HepG2 (cell line): ENCODE results near the gene TNP2. TPM values are rescaled to one million over a fixed set of nuclear protein-coding genes. Genes with fewer than 3 reads are reported as not detected.
A peak's percentile ranks its signal among the peaks of the same experiment; 100 is the strongest.

Source experiments
- AHR ChIP-seq: IDR thresholded peaks from 2 replicates; pipeline ENCODE4 v1.6.1; 2018; ENCODE audit warnings: missing genetic modification reagents, missing compliant biosample characterization
- CAMTA2 ChIP-seq: sonication (generic); formaldehyde crosslinking; IDR thresholded peaks from 2 replicates; pipeline ENCODE4 v1.4.0; 2020; ENCODE audit warnings: mild to moderate bottlenecking, missing genetic modification reagents, borderline replicate concordance
- HNF4G ChIP-seq, 2 experiments: sonication (generic) in 1 of 2; formaldehyde crosslinking in 1 of 2; IDR thresholded peaks; 2 replicates each; pipeline versions ENCODE4 v1.4.0 to v1.6.1; 2011 to 2020; ENCODE audit warnings: borderline replicate concordance in 2 of 2, low read depth in 2 of 2, mild to moderate bottlenecking in 2 of 2, low read length in 1 of 2, missing genetic modification reagents in 1 of 2, moderate library complexity in 1 of 2
- KDM2A ChIP-seq: sonication (generic); formaldehyde crosslinking; IDR thresholded peaks from 2 replicates; pipeline ENCODE4 v1.4.0; 2020; ENCODE audit warnings: low read depth, missing genetic modification reagents, borderline replicate concordance
- KLF6 ChIP-seq: IDR thresholded peaks from 2 replicates; pipeline ENCODE4 v1.8.0; 2016; ENCODE audit warnings: missing biosample characterization, missing genetic modification reagents
- XRCC5 ChIP-seq: fragments of 200-400 bp; formaldehyde crosslinking; optimal IDR thresholded peaks from 2 replicates; pipeline ENCODE3; 2017; ENCODE audit warnings: mild to moderate bottlenecking, low read length
- ZBTB7A ChIP-seq: sonication (generic); formaldehyde crosslinking; IDR thresholded peaks from 2 replicates; pipeline ENCODE4 v1.8.0; 2022; ENCODE audit warnings: mild to moderate bottlenecking, missing genetic modification reagents
- ZFX ChIP-seq: sonication (generic); formaldehyde crosslinking; IDR thresholded peaks from 2 replicates; pipeline ENCODE4 v1.4.0; 2020; ENCODE audit warnings: mild to moderate bottlenecking, low read depth, missing genetic modification reagents, moderate library complexity
- ZNF224 ChIP-seq: sonication (generic); formaldehyde crosslinking; IDR thresholded peaks from 2 replicates; pipeline ENCODE4 v1.5.0; 2020; ENCODE audit warnings: mild to moderate bottlenecking, missing genetic modification reagents
- ZNF564 ChIP-seq: sonication (generic); formaldehyde crosslinking; IDR thresholded peaks from 2 replicates; pipeline ENCODE4 v1.8.1; 2023; ENCODE audit warnings: mild to moderate bottlenecking, missing genetic modification reagents
- ZNF570 ChIP-seq: sonication (generic); formaldehyde crosslinking; IDR thresholded peaks from 2 replicates; pipeline ENCODE4 v1.4.0; 2020; ENCODE audit warnings: mild to moderate bottlenecking, missing genetic modification reagents, borderline replicate concordance
- ZNF670 ChIP-seq: sonication (generic); formaldehyde crosslinking; IDR thresholded peaks from 2 replicates; pipeline ENCODE4 v1.8.0; 2022; ENCODE audit warnings: mild to moderate bottlenecking, missing genetic modification reagents, borderline replicate concordance
- ZNF678 ChIP-seq: sonication (generic); formaldehyde crosslinking; IDR thresholded peaks from 2 replicates; pipeline ENCODE4 v1.4.0; 2020; ENCODE audit warnings: mild to moderate bottlenecking, missing genetic modification reagents
- polyA plus RNA-seq, 8 experiments: library from polyadenylated mRNA; depleted of rRNA in 3 of 8; stranded (reverse) in 7 of 8; unstranded in 1 of 8; fragments of >200 nt; fragmentation: Illumina TruSeq in 4 of 8; extraction: Trizol in 4 of 8; gene quantifications; 2 replicates each; pipeline versions ENCODE4 v1.2.1 to v1.2.3, GENCODE V29; 2011 to 2016; ENCODE audit warnings: low read depth in 4 of 8, missing spikeins in 1 of 8, mixed read lengths in 1 of 8; ENCODE audit not compliant: insufficient read depth in 1 of 8
- total RNA-seq, 5 experiments: library from RNA; depleted of rRNA; stranded (reverse); fragments of >200 nt; fragmentation: Illumina TruSeq; extraction: Trizol; gene quantifications; 2 replicates each; pipeline ENCODE4 v1.2.3, GENCODE V29; 2016; ENCODE audit warnings: low read depth in 1 of 5
- TF ChIP-seq, protein P1 (sequence below): sonication (generic); formaldehyde crosslinking; IDR thresholded peaks from 2 replicates; pipeline ENCODE4 v1.4.0; 2020; ENCODE audit warnings: missing genetic modification reagents
- TF ChIP-seq, protein P2 (sequence below): IDR thresholded peaks from 2 replicates; pipeline ENCODE4 v1.6.1; 2016; ENCODE audit warnings: missing compliant biosample characterization, missing genetic modification reagents, borderline replicate concordance
- TF ChIP-seq, protein P3 (sequence below): IDR thresholded peaks from 2 replicates; pipeline ENCODE4 v1.6.1; 2018; ENCODE audit warnings: missing genetic modification reagents
- TF ChIP-seq, protein P4 (sequence below): sonication (generic); formaldehyde crosslinking; IDR thresholded peaks from 2 replicates; pipeline ENCODE4; 2020; ENCODE audit warnings: missing genetic modification reagents, mild to moderate bottlenecking, borderline replicate concordance
- TF ChIP-seq, protein P5 (sequence below): sonication (generic); formaldehyde crosslinking; IDR thresholded peaks from 2 replicates; pipeline ENCODE4 v1.5.1; 2020; ENCODE audit warnings: mild to moderate bottlenecking, missing genetic modification reagents
- TF ChIP-seq, protein P6 (sequence below): sonication (generic); formaldehyde crosslinking; IDR thresholded peaks from 2 replicates; pipeline ENCODE4 v1.4.0; 2020; ENCODE audit warnings: mild to moderate bottlenecking, missing genetic modification reagents

TNP2 gene
- total and polyA plus RNA-seq, 2 of the 13 experiments (the other 11 are each of a cell fraction or from before 2014, with no cell fraction given): not detected

DNA sequence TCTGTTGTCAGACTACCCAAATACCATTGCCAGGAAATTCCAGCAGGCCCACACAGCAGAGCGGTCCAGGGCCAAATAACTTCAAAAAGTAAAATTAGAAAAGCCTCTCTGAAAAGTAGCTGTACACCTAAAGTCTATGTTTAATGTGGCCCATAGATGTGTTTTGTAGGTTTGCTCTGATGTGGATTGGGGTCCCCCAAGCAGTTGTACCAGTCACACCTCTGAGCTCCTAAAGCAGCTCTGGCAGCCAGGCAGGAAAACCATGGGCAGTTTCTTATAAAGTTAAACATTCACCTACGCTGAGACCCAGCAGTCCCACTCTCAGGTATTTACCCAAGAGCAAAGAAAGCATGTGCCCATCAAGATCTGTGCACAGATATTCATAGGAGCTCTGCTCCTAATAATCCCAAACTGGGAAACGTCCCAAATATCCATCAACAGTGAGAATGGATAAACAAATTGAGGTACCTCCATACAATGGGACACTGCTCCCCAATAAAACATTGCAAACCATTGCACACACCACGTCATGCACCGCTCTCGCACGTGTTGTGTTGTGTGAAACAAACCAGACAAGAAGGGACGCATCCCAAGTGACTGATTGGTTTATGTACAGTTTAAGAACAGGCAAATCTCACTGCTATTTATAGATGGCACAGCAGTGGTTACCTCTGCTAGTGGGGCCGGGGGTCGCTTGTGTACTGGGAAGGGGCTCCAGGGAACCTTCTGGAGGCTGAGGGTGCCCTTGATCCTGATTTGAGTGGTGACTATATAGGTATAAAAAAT is 27.8 kb upstream of the TNP2 start (continued):
- 0 out of 2 replicates have a peak, but pooled peaks have one; percentile 37 for TF ChIP-seq ZNF670 (CRISPR knock-in tag)
- peak; percentile 84; the same call in 1 of the 2 replicates for TF ChIP-seq CAMTA2
- peak; percentile 78; the same call in 1 of the 2 replicates for TF ChIP-seq ZBTB7A (CRISPR knock-in tag)
- TF ChIP-seq, protein P1, sequence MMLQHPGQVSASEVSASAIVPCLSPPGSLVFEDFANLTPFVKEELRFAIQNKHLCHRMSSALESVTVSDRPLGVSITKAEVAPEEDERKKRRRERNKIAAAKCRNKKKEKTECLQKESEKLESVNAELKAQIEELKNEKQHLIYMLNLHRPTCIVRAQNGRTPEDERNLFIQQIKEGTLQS (CRISPR knock-in tag): no peak
- no peak for TF ChIP-seq HNF4G (IDR thresholded peaks at IDR 0.05; ENCODE audit: borderline replicate concordance, low read depth, low read length)
- no peak for TF ChIP-seq HNF4G (CRISPR knock-in tag; IDR thresholded peaks at IDR 0.05; ENCODE audit: borderline replicate concordance, low read depth)
- TF ChIP-seq ZNF570: no peak
- peak; percentile 78; the same call in 1 of the 2 replicates for TF ChIP-seq ZFX (CRISPR knock-in tag)
- TF ChIP-seq, protein P2, sequence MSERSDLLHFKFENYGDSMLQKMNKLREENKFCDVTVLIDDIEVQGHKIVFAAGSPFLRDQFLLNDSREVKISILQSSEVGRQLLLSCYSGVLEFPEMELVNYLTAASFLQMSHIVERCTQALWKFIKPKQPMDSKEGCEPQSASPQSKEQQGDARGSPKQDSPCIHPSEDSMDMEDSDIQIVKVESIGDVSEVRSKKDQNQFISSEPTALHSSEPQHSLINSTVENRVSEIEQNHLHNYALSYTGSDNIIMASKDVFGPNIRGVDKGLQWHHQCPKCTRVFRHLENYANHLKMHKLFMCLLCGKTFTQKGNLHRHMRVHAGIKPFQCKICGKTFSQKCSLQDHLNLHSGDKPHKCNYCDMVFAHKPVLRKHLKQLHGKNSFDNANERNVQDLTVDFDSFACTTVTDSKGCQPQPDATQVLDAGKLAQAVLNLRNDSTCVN (CRISPR knock-in tag): no peak
- TF ChIP-seq ZNF678: peak; percentile 81; the same call in 1 of the 2 replicates
- TF ChIP-seq, protein P3, sequence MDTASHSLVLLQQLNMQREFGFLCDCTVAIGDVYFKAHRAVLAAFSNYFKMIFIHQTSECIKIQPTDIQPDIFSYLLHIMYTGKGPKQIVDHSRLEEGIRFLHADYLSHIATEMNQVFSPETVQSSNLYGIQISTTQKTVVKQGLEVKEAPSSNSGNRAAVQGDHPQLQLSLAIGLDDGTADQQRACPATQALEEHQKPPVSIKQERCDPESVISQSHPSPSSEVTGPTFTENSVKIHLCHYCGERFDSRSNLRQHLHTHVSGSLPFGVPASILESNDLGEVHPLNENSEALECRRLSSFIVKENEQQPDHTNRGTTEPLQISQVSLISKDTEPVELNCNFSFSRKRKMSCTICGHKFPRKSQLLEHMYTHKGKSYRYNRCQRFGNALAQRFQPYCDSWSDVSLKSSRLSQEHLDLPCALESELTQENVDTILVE (CRISPR knock-in tag): peak; percentile 27; the same call in 1 of the 2 replicates
- 0 out of 2 replicates have a peak, but pooled peaks have one; percentile 30 for TF ChIP-seq ZNF224 (CRISPR knock-in tag)
- no peak for TF ChIP-seq XRCC5
- no peak for TF ChIP-seq KLF6 (CRISPR knock-in tag)
- TF ChIP-seq, protein P4, sequence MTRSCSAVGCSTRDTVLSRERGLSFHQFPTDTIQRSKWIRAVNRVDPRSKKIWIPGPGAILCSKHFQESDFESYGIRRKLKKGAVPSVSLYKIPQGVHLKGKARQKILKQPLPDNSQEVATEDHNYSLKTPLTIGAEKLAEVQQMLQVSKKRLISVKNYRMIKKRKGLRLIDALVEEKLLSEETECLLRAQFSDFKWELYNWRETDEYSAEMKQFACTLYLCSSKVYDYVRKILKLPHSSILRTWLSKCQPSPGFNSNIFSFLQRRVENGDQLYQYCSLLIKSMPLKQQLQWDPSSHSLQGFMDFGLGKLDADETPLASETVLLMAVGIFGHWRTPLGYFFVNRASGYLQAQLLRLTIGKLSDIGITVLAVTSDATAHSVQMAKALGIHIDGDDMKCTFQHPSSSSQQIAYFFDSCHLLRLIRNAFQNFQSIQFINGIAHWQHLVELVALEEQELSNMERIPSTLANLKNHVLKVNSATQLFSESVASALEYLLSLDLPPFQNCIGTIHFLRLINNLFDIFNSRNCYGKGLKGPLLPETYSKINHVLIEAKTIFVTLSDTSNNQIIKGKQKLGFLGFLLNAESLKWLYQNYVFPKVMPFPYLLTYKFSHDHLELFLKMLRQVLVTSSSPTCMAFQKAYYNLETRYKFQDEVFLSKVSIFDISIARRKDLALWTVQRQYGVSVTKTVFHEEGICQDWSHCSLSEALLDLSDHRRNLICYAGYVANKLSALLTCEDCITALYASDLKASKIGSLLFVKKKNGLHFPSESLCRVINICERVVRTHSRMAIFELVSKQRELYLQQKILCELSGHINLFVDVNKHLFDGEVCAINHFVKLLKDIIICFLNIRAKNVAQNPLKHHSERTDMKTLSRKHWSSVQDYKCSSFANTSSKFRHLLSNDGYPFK (CRISPR knock-in tag): no peak
- TF ChIP-seq KDM2A (CRISPR knock-in tag): peak; percentile 9; the same call in 1 of the 2 replicates
- no peak for TF ChIP-seq AHR
- TF ChIP-seq ZNF564 (CRISPR knock-in tag): no peak
- TF ChIP-seq, protein P5, sequence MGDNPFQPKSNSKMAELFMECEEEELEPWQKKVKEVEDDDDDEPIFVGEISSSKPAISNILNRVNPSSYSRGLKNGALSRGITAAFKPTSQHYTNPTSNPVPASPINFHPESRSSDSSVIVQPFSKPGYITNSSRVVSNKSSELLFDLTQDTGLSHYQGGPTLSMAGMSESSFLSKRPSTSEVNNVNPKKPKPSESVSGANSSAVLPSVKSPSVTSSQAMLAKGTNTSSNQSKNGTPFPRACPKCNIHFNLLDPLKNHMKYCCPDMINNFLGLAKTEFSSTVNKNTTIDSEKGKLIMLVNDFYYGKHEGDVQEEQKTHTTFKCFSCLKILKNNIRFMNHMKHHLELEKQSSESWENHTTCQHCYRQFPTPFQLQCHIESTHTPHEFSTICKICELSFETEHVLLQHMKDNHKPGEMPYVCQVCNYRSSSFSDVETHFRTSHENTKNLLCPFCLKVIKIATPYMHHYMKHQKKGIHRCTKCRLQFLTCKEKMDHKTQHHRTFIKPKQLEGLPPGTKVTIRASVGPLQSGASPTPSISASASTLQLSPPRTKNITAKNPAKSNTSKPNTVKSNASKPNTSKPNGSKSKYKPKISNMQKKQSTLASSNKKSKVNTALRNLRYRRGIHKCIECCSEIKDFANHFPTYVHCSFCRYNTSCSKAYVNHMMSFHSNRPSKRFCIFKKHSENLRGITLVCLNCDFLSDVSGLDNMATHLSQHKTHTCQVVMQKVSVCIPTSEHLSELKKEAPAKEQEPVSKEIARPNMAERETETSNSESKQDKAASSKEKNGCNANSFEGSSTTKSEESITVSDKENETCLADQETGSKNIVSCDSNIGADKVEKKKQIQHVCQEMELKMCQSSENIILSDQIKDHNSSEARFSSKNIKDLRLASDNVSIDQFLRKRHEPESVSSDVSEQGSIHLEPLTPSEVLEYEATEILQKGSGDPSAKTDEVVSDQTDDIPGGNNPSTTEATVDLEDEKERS (CRISPR knock-in tag): peak; percentile 14; the same call in 1 of the 2 replicates
- TF ChIP-seq, protein P6, sequence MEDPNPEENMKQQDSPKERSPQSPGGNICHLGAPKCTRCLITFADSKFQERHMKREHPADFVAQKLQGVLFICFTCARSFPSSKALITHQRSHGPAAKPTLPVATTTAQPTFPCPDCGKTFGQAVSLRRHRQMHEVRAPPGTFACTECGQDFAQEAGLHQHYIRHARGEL (CRISPR knock-in tag): no peak
